NCI-H1694 treated with DMSO at 0.1 percent for 48 hours (cell line): Measurements from ENCODE around the gene HGS.
"Not testable (repeated sequence)": the region's sequence is repeated elsewhere in the genome, so short reads cannot be mapped to it uniquely, and the experiment has no call there.

Experiments
- DNase-seq: peaks from one replicate; lab custom pipeline; 2025; lab: John Stamatoyannopoulos, UW

Gene HGS

DNA sequence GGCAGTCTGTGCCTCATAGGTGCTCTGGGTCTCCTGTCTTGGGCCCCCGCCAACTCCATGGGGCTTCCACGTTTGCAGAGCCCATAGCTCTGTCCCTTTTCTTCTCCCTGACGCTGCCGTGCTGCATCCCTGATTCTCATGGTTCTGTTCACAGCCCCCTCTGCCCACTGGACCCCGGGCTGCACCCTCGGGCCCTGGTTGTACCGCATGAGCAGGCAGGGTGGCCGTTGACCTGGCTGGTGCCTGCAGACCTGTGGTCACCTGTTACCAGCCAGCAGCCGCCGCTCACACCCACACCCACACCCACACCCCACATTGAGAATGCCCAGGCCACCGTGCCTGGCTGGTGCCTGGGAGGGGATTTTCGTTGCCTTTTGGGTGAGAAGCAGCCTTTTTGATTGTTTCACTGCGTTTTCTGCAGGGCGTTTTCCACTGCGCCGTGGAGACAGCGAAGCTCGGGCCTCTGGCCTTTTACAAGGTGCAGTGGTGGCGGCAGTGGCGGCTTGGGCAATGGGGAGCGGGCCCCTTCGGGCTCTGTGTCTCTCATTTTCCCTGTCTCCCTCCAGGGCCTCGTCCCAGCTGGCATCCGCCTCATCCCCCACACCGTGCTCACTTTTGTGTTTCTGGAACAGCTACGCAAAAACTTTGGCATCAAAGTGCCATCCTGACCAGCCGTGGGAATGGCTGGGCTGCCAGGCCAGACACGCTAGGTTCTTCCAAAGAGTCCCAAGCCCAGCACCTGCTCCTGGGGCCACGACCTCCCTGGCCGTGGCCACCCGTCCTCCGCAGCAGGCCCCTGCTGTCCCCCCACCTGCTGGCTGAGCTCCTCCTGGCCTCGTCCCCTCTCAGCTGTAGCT, 35.8 kb downstream of the HGS start:
- DNase-seq: no peak

- DNase-seq: no peak
These were observed 36.7 kb downstream of the HGS start for GRCh38 chr17:81720267-81721071.

- no peak for DNase-seq
These were observed 38.6 kb downstream of the HGS start for GRCh38 chr17:81722184-81723120.

GRCh38 chr17:81723651-81724209, 39.9 kb downstream of the HGS start:
- DNase-seq: no peak

DNA sequence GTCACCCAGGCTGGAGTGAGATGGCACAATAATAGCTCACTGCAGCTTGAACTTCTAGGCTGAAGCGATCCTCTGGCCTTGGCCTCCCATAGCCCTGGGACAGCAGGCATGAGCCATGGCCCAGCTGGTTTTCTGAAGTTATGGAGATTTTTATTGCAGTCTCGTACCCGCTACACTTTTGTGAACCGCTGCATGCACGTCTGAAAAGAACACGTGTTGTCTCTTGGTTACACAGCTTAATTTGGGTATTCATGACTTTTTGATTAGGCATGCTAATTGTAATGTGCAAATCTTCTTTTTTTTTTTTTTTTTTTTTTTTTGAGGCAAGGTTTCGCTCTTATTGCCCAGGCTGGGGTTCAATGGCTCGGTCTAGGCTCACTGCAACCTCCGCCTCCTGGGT, 41.6 kb downstream of the HGS start:
- no peak for DNase-seq

- DNase-seq: no peak
These were observed 42.2 kb downstream of the HGS start for GRCh38 chr17:81726004-81726403.

GRCh38 chr17:81727324-81728031, 43.7 kb downstream of the HGS start:
- DNase-seq: no peak

- DNase-seq: peak; percentile 51
These were observed 49.9 kb downstream of the HGS start for GRCh38 chr17:81733507-81734404.

- DNase-seq: no peak
These were observed 50.8 kb downstream of the HGS start for GRCh38 chr17:81734405-81735263.

- DNase-seq: peak; percentile 54
These were observed 51.7 kb downstream of the HGS start for GRCh38 chr17:81735264-81736102.

DNA sequence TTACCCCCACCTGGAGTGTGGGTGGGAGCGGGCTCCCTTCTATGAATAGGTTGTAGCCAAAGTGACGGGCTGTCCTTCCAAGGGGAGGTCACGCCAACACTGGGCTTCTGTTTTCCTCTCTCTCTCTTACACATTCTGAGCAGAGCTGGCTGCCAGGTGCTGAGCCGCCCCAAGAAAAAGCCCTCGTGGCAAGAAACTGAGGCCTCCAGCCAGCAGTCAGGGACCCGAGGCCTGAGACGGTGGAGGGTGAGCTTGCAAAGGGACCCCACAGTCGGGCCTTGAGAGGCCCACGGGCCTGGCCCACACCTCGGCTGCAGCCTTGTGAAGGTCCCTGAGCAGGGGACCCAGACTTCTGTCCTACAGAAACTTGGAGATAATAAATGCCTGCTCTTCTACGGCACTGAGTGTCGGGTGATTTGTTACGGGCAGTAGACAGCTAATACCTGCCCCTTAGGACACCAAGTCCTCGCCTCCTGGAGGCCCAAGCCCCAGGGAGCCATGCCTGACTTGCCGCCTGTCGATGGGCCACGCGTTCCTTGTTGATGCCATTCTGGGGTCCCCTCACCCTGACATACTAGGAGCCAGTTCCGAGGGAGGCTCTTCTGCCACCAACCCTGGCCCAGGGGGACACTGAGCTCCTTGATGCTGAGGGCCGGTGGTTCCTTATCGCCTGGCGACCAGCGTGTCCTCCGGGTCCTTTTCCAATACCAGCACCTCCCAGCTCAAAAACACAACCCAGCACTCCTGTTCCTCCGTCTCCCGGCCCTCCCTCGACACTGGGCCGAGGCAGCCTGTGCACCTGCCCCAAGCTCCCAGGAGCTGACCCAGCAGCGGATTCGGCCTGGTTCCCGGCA, 54.4 kb downstream of the HGS start:
- no peak for DNase-seq

DNA sequence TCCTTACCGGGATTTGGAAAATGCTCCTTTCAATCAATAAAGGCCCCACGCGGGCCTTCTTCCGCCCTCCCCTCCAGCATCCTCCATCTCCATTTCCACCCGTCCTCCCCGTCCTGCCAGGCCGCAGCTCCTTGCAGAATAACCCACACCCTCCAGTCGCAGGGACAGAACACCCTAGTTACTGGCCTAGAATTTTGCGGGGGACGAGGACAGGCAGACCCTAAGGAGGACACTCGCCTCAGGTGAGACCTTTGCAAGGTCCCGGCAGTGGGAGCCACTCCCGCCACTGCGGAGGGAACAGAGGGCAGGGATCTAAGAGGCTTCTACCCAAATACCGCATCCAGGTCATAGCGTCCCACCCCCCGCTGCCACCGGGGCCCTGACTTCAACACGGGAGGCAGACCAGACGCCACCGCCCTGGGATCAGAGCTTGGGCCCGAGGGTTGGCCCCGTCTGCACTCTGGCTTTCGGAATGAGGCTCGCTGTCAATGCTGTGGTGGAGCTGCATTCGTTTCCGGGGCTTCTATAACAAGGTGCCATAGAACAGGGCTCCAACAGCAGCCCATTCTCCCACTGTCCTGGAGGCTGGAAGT, 55.1 kb downstream of the HGS start:
- no peak for DNase-seq

- DNase-seq: not testable (repeated sequence)
These were observed 55.8 kb downstream of the HGS start for GRCh38 chr17:81739593-81739992.

- DNase-seq: no peak
These were observed 56.7 kb downstream of the HGS start for GRCh38 chr17:81740395-81740961.

- DNase-seq: no peak
These were observed 57.3 kb downstream of the HGS start for GRCh38 chr17:81741049-81741593.
